NCI-H2029 treated with DMSO at 0.1 percent for 48 hours (cell line): Measurements from ENCODE around the gene TMEM182.

Experiments used
- DNase-seq: peaks from one replicate; lab custom pipeline; 2025; lab: John Stamatoyannopoulos, UW

TMEM182 gene

GRCh38 chr2:102761763-102762162, at the start of gene TMEM182:
Gene TMEM182, plus strand, starts transcription at chr2:102762031. Its CDS starts 187 bp downstream, at chr2:102762218.
- no peak for DNase-seq

- DNase-seq: no peak
These were observed 44.4 kb upstream of the TMEM182 start for GRCh38 chr2:102717308-102718018.

DNA sequence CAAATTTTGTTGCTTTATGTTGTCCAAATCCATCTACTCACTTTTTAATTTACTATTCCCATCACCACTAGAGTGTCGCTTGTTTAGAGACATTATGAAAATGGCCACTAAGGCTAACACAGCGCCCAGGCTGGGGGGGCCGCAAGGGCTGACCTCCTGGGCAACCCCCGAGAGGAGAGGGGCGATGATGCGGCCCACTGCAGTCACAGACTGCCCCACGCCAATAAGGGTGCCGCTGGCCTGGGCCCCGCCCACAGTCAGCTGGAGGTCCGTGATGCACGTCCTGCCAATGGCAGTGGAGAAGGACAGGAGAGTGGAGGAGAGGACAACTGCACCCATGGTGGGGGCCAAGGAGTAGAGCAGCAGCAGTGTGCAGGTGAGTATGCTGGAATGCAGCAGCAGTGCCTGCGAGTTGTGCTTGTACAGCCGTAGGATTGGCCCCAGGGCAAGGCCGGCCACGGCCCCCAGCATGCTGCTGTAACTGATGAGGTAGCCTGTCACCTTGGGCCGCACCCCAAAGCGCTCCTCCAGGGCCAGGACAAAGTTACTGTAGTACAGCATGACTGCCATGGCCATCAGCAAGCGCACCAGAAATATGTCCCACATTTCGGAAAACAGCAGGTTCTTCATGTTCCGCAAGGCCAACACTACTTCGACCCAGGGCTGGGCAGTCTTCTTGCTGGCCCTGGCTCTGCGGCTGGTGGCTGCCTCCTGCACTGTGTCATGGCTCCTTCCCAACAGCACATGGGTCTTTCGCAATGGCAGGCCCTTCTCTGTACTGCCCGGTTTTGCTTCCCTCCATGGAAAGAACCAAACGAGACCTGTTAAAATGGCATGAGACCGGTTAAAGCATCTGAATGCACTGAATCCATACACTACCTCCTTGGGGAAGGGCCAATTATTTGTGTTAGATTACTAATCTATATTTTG, 43.2 kb upstream of the TMEM182 start:
- DNase-seq: no peak

- DNase-seq: no peak
These were observed 37.8 kb upstream of the TMEM182 start for GRCh38 chr2:102724016-102724490.

- DNase-seq: no peak
These were observed 37.3 kb upstream of the TMEM182 start for GRCh38 chr2:102724553-102724952.

- DNase-seq: peak; percentile 43
These were observed 35.4 kb upstream of the TMEM182 start for GRCh38 chr2:102726128-102727087.

GRCh38 chr2:102735416-102736109, 26.3 kb upstream of the TMEM182 start:
- DNase-seq: no peak

DNA sequence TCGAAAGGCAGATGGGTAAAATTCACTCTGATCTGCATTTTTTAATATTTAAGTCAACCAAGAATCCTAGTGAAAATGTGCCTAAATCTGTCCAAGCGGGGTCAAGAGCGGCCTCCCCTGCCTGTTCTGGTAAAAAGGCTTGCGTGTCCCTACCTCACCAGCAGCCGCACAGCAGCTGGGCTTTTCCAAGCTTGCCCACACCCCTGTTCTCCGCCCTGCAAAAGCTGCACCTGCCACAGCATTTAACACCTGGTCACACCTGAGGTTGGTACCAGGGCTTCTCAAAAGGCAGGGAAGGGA, 25.8 kb upstream of the TMEM182 start:
- no peak for DNase-seq

- peak; percentile 24 for DNase-seq
These were observed 25.1 kb upstream of the TMEM182 start for GRCh38 chr2:102736410-102737409.

DNA sequence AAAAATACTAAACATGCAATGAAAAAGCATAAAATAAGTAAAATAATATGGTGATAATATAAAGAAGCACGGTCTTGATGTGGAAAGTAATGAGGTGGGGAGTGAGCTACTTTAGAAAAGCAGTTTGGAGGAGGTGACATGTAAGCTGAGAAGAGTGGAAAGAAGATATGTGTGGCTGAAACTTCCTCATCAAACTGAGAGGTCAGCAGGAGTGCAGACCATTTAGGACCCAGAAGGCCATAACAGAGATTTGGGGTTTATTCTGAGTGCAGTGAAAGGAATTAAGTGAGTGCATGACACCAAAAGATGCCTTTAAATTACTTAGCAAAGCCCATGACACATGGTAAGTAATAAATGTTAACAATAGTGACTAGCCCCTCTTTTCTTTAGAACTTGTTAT, 24.4 kb upstream of the TMEM182 start:
- DNase-seq: no peak

DNA sequence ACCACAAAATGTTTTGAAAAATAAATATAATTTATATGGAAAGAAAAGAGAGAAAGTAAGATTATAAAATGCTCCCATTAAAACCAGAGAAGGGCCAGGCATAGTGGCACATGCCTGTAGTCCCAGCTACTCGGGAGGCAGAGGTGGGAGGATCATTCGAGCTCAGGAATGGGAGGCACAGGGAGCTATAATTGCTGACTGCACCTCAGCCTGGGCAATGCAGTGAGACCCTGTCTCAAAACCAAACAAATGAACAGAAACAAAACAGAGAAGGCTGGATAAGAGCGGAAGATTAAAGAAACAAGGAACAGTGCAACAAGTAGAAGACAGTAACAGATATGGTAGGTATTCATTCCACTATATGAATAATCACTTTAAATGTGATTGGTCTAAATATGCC, 18.6 kb upstream of the TMEM182 start:
- DNase-seq: no peak

GRCh38 chr2:102748107-102748506, 13.7 kb upstream of the TMEM182 start:
- no peak for DNase-seq

GRCh38 chr2:102749938-102750337, 11.9 kb upstream of the TMEM182 start:
- no peak for DNase-seq

DNA sequence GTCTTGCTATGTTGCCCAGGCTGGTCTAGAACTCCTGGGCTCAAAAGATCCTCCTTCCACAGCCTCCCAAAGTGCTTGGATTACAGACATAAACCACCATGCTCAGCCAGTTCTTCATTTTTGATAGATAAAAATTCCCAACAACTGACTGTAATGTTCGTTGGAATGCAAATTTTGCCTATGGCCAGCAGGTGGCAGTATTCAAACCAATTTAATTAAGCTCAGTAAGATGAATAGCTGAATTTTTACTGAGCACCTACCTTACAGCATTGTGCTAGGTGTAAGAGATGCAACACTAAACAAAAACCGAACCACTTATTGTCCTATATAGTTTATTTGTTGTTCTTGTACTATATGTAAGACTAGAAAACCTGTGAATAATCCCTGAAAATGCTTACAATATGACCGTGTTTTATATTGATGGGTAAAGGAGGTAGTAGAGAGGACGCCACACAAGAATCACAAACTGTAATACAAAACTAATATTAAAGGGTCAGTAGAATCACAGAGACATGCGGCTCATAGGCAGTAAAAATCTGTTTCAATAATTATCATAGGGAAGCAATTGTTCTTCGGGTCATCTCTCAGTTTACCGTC, 8.2 kb upstream of the TMEM182 start:
- DNase-seq: peak; percentile 21

- no peak for DNase-seq
These were observed 7.2 kb upstream of the TMEM182 start for GRCh38 chr2:102754456-102755145.

- no peak for DNase-seq
These were observed 6.5 kb upstream of the TMEM182 start for GRCh38 chr2:102755284-102755683.

GRCh38 chr2:102758439-102758838, 3.4 kb upstream of the TMEM182 start:
- DNase-seq: no peak

DNA sequence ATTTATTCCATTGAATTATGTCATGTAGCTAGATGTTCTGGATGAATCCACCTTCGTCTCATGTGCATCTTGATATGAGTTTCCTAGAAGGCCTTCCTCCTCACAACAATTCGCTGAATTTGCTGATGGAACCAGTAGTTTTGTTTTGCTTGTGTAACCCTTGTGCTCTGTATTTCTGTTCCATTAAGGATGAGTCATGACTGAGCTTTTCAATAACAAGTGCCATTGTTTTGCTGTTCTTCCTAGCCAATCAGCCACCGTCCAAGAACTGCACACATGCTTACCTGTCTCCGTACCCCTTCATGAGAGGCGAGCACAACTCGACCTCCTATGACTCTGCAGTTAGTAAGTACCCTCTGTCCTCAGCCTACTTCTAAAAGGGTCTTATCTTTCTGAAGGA, 2.3 kb downstream of the TMEM182 start:
- DNase-seq: no peak

DNA sequence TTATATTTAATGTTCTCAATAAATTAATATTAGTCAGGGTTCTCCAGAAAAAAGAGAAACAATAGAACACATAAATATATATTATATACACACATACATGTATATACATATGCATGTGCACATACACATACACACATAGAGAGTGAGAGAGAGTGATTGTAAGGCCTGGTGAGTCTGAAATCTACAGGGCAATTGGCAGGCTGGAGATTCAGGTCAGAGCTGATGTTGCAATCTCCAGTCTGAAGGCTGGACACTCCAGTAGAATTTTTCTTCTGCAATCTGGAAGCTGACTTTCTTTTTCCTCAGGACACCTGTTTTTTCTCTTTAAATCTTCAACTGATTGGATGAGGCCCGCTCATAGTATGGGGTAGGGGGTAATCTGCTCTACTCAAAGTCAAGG, 3.2 kb downstream of the TMEM182 start:
- no peak for DNase-seq
